ENCODE measurements around the gene GAL. TPM values are rescaled to one million over a fixed set of nuclear protein-coding genes. Genes with fewer than 3 reads are reported as not detected.

Gene GAL
- total RNA-seq, 4 donors from 2014 or later, result 2.9 to 10.6 (median 4.7) TPM; not detected in 1

DNA sequence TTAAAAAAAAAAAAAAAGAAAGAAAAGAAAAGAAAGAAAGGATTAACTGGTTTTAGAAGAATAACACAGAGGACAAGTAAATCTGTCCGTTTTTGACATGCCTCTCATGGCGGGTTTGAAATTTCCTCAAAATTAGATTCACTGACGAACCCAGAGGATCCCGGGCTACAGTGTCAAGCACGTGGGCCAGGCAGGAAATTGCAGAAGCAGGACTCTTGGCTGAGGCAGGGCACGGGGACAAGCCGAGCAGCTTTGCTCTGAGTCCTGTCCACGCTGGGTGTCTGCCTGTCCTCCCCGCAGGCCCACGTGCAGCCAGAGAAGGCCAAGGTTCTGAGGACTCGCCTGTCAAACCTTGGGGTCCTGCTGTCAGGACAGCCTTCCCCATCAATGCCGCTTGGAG is 24.7 kb downstream of the GAL start:
- Histone ChIP-seq H3K4me1 (no peaks in the 10 kb centered on the region), H3K9me3 (no peaks in the 10 kb centered on the region), H3K27me3 (peaks cover 20% of the 10 kb centered on the region), H3K4me3 (no peak overlapping the region), H3K27ac (no peak overlapping the region), H3K36me3 (no peaks in the 10 kb centered on the region)
- TF ChIP-seq, protein P1, sequence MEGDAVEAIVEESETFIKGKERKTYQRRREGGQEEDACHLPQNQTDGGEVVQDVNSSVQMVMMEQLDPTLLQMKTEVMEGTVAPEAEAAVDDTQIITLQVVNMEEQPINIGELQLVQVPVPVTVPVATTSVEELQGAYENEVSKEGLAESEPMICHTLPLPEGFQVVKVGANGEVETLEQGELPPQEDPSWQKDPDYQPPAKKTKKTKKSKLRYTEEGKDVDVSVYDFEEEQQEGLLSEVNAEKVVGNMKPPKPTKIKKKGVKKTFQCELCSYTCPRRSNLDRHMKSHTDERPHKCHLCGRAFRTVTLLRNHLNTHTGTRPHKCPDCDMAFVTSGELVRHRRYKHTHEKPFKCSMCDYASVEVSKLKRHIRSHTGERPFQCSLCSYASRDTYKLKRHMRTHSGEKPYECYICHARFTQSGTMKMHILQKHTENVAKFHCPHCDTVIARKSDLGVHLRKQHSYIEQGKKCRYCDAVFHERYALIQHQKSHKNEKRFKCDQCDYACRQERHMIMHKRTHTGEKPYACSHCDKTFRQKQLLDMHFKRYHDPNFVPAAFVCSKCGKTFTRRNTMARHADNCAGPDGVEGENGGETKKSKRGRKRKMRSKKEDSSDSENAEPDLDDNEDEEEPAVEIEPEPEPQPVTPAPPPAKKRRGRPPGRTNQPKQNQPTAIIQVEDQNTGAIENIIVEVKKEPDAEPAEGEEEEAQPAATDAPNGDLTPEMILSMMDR (IDR thresholded peaks at IDR 0.05), result no peak
- TF ChIP-seq POLR2A (IDR thresholded peaks at IDR 0.05), result no peak
- no peak for TF ChIP-seq EP300 (IDR thresholded peaks at IDR 0.05)
- no peak for TF ChIP-seq POLR2AphosphoS5 (IDR thresholded peaks at IDR 0.05)
- WGBS, 2 donors (ENCODE audit: low coverage in 1 of 2), result 72 to 90% methylated on average over 2 to 5 of the region's 12 CpGs
- no peak for ATAC-seq

DNA sequence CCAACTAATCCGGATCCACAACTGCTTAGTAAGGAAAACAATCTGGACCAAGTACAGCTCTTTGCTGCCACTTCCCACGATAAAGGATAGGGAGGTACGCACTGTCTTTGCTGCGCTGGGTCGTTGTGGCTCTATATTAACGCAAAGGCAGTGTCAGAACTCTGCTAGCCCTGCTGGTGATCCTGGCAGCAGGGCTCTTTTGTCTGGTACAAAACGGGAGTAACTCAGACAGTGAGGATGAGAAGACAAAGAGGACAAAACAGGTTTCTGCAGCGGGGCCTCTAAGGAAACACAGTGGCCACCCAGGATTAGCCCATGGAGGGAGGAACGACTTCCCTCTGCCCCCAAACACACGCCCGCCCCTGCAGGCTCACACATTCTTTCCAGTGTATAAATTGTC is 26.1 kb downstream of the GAL start:
- no peak for ATAC-seq
- Histone ChIP-seq H3K4me3 (no peak overlapping the region), H3K27ac (no peak overlapping the region), H3K4me1 (no peaks in the 10 kb centered on the region), H3K36me3 (no peaks in the 10 kb centered on the region), H3K9me3 (no peaks in the 10 kb centered on the region), H3K27me3 (peaks cover 18% of the 10 kb centered on the region)
- TF ChIP-seq, protein P1 (IDR thresholded peaks at IDR 0.05), result no peak
- no peak for TF ChIP-seq POLR2A (IDR thresholded peaks at IDR 0.05)
- TF ChIP-seq EP300 (IDR thresholded peaks at IDR 0.05), result no peak
- TF ChIP-seq POLR2AphosphoS5 (IDR thresholded peaks at IDR 0.05), result no peak
- 78 to 83% methylated on average over 8 to 9 of the region's 11 CpGs for WGBS, 2 donors (ENCODE audit: low coverage in 1 of 2)

DNA sequence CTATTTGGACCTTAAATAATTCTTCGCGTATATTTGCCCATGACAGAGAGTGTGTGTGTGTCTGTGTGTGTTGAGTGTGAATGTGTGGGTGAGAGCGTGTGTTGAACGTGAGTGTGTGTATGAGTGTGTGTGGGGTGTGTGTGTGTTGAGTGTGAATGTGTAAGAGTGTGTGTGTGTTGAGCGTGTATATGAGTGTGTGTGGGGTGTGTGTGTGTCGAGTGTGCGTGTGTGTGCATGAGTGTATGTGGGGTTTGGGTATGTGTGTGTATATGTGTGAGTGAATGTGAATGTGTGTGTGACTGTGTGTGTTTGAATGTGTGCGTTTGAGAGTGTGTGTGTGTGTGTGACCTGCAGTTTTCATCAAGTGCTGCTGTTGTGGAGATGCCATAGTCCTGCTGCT is 26.8 kb downstream of the GAL start:
- H3K4me1 ChIP-seq, result no peaks in the 10 kb centered on the region
- peaks cover 12% of the 10 kb centered on the region for H3K27me3 ChIP-seq
- H3K27ac ChIP-seq, result no peak overlapping the region
- H3K4me3 ChIP-seq, result no peak overlapping the region
- WGBS, 2 donors (ENCODE audit: low coverage in 1 of 2), result 93 to 94% methylated on average over 8 of the region's 8 CpGs
- no peak for ATAC-seq
- H3K9me3 ChIP-seq, result no peaks in the 10 kb centered on the region
- H3K36me3 ChIP-seq, result no peaks in the 10 kb centered on the region
- TF ChIP-seq, protein P1 (IDR thresholded peaks at IDR 0.05), result no peak
- TF ChIP-seq POLR2AphosphoS5 (IDR thresholded peaks at IDR 0.05) (no peak), EP300 (IDR thresholded peaks at IDR 0.05) (no peak), POLR2A (IDR thresholded peaks at IDR 0.05) (no peak)

DNA sequence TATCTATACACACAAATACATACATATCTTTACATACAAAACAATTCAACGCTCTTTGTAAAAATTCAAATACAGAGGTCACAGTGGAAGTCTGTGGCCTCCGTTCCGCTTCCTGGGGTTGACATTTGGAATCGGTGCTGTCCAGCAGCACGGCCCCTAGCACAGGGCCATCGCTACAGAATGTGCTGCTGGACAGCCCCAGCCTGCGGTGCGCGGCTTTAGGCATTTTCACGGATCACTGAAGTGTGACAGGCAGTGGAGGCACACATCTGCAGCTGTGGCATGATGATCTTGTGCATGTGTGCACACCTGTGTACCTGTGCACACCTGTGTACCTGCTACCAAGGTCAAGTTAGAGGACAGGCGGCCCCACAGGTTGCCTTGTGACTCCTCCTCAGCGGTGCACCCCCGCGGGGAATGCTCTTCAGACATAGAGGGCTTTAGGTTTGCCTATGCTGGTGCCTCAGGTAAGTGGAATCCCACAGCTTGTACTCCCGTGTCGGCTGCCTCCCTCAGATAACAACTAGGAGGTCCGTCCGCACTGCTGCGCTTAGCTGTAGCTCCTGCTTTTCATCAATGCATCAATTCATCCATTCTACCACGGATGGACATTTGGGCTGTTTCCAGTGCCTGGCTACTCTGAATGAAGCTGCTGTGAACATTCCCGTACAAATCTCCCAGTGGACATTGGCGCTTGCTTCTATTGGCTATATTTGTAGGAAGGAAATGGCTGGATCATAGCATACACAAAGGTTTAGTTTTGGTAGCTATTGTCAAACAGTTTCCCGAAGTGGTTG is 29.9 kb downstream of the GAL start:
- Histone ChIP-seq H3K27me3 (peaks cover 17% of the 10 kb centered on the region), H3K9me3 (no peaks in the 10 kb centered on the region), H3K27ac (no peak overlapping the region), H3K36me3 (no peaks in the 10 kb centered on the region), H3K4me3 (no peak overlapping the region), H3K4me1 (no peaks in the 10 kb centered on the region)
- 57 to 62% methylated on average over 6 of the region's 23 CpGs for WGBS, 2 donors (ENCODE audit: low coverage in 1 of 2)
- no peak for ATAC-seq
- TF ChIP-seq, protein P1 (IDR thresholded peaks at IDR 0.05), result no peak
- TF ChIP-seq POLR2AphosphoS5 (IDR thresholded peaks at IDR 0.05), result no peak

DNA sequence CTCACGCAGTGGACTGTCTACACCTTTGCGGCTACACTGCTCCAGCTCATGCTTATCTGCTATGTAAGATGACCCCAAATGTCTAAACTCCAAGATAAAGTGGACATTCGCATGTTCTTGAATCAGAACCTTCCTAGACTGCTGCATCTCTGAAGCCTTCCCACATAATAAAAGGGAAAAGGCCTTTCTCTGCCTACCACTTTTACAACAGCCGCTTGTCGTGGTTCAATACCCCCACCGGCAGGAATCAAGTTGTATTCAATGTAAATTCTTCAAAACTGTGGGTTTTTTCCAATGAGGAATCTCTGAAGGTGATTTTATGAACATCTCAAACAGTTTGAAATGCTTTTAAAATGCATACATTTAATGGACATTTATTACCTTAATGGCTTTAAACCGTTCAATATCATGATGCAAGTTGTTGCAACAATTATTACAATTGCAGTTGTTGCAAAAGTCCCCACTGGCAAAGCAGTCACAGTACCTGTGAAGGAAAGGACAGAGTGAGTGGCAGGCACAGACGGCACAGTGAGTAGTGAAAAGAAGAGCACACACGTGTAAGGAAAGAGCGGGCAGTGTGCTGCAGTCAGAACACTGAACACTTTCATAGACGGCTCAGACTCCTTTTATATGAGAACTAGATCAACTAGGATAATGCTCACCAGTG is 31.2 kb downstream of the GAL start:
- Histone ChIP-seq H3K9me3 (peaks cover 0 to 7% (median 0%) of the 10 kb centered on the region in 3 donors), H3K27me3 (peaks cover 17% of the 10 kb centered on the region), H3K4me3 (no peak overlapping the region), H3K27ac (no peak overlapping the region), H3K36me3 (no peaks in the 10 kb centered on the region), H3K4me1 (no peaks in the 10 kb centered on the region)
- no peak for ATAC-seq
- TF ChIP-seq POLR2A (IDR thresholded peaks at IDR 0.05) (no peak), POLR2AphosphoS5 (IDR thresholded peaks at IDR 0.05) (no peak), EP300 (IDR thresholded peaks at IDR 0.05) (no peak)
- TF ChIP-seq, protein P1 (IDR thresholded peaks at IDR 0.05), result no peak
- 72 to 90% methylated on average over 10 to 11 of the region's 11 CpGs for WGBS, 2 donors (ENCODE audit: low coverage in 1 of 2)

All from gastroesophageal sphincter (tissue), 4 donors.